Activated naive CD4-positive, alpha-beta T cell treated with anti-CD3 and anti-CD28 coated beads, Interleukin-2, amount 10 ng/mL, durations not matched to agents 7 days and 5 days (primary cell): ENCODE measurements around the gene IL9R.
"Not testable (repeated sequence)": the region's sequence is repeated elsewhere in the genome, so short reads cannot be mapped to it uniquely, and the experiment has no call there.

Experiments used
- CTCF ChIA-PET: fragments of 350-600 bp; sonication (Branson Sonifier 250); formaldehyde crosslinking; loops from one replicate; lab custom pipeline; 2021; ENCODE audit warnings: antibody characterized with exemption; lab: Charles Lee
- DNase-seq: peaks from one replicate; pipeline ENCODE4 v3.0.0-alpha.2; 2020
- H3K27ac Mint-ChIP-seq: one replicate; pipeline ENCODE4 v1.8.0; 2021; ENCODE audit warnings: mild to moderate bottlenecking, moderate library complexity, mixed read lengths
- H3K27me3 Mint-ChIP-seq: one replicate; pipeline ENCODE4 v1.8.0; 2021; ENCODE audit warnings: mild to moderate bottlenecking, mixed read lengths
- H3K36me3 Mint-ChIP-seq: one replicate; pipeline ENCODE4 v1.8.0; 2021; ENCODE audit warnings: mixed read lengths
- H3K4me1 Mint-ChIP-seq: one replicate; pipeline ENCODE4 v1.8.0; 2021; ENCODE audit warnings: mixed read lengths
- H3K4me3 Mint-ChIP-seq: one replicate; pipeline ENCODE4 v1.8.0; 2021; ENCODE audit warnings: mild to moderate bottlenecking, moderate library complexity, mixed read lengths
- H3K9me3 Mint-ChIP-seq: one replicate; pipeline ENCODE4 v1.8.0; 2021; ENCODE audit warnings: mixed read lengths

IL9R gene

DNA sequence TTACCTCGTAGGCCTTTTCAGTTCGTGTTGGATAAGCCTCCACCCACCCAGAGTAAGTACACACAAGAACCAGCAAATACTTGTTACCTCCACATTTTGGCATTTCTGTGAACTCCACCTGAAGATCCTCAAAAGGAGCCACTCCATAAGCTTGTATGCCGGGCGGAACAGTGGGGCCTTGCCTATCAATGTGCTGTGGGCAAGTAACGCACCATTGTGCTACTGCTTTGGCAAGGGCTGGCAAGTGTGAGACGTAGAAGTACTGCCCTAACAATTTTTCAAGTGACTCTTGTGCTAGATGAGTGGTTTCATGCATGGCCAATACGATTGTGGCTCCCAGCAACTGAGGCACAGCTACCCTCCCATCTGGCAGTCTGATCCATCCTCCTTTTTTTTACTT, 25.3 kb upstream of the IL9R start:
- H3K27me3 Mint-ChIP-seq, H3K36me3 Mint-ChIP-seq, CTCF ChIA-PET, H3K4me3 Mint-ChIP-seq, H3K27ac Mint-ChIP-seq, DNase-seq: not testable (repeated sequence)
- Mint-ChIP-seq H3K4me1 (peaks cover 22% of the 10 kb centered on the region), H3K9me3 (peaks cover 28% of the 10 kb centered on the region)

DNA sequence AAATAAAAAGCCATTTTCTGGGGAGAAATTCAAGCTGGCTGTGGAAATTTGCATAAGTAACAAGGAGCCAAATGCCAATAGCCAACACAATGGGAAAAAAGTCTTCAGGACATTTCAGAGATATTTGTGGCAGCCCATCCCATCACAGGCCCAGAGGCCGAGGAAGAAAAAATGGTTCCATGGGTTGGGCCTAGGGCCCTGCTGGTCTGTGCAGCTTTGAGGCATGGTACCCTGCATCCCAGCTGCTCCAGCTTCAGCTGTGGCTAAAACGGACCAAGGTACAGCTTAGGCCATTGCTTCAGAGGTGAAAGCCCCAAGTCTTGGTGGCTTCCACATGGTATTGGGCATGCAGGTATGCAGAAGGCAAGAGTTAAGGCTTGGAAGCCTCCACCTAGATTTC, 14.2 kb upstream of the IL9R start:
- H3K4me3 Mint-ChIP-seq, result no peak overlapping the region
- CTCF ChIA-PET, result no interaction called here
- no peak overlapping the region for H3K27ac Mint-ChIP-seq
- no peaks in the 10 kb centered on the region for H3K4me1 Mint-ChIP-seq
- H3K36me3 Mint-ChIP-seq, result no peaks in the 10 kb centered on the region
- no peak for DNase-seq
- no peaks in the 10 kb centered on the region for H3K27me3 Mint-ChIP-seq
- H3K9me3 Mint-ChIP-seq, result peaks cover 9% of the 10 kb centered on the region

DNA sequence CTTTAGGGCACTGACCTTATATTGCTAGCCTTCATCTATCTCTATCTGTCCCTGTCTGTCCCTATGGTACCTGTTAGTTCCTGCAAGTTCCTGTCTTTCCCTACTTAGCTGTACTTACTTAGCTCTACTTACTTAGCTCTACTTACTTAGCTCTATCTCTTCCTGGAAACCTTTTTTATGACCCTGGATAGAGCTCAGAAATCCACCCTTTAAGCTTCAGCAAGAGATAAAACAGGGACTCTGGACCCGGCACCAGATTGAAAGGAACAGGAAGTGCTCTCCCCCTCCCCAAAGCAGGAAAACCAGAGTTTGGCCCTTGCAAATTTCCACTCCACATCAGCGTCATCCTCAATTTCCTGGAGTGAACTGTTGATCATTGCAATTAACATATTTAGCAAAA, 12.3 kb upstream of the IL9R start:
- Mint-ChIP-seq H3K9me3 (peaks cover 9% of the 10 kb centered on the region), H3K27ac (no peak overlapping the region), H3K4me3 (no peak overlapping the region), H3K36me3 (no peaks in the 10 kb centered on the region), H3K4me1 (no peaks in the 10 kb centered on the region), H3K27me3 (no peaks in the 10 kb centered on the region)
- CTCF ChIA-PET, result no interaction called here
- DNase-seq, result no peak

DNA sequence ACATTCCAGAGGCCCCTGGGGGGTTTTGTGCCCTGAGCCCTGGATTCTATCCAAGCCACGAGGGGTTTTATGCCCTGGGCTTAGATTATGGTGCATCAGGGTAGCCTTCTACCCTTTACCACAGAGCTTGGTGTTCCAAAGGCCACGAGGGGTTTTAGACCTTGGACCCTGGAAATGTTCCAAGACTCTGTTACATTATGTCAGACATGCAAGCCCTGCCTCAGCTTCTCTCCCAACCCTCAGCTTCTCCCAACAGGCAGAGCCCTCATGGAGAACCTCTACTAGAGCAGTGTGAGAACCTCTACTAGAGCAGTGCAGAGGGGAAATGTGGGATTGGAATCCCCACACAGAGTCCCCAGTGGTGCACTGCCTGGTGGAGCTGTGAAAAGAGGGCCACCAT, 10.5 kb upstream of the IL9R start:
- H3K36me3 Mint-ChIP-seq, CTCF ChIA-PET, DNase-seq, H3K27ac Mint-ChIP-seq, H3K4me1 Mint-ChIP-seq, H3K27me3 Mint-ChIP-seq, H3K9me3 Mint-ChIP-seq, H3K4me3 Mint-ChIP-seq: not testable (repeated sequence)

DNA sequence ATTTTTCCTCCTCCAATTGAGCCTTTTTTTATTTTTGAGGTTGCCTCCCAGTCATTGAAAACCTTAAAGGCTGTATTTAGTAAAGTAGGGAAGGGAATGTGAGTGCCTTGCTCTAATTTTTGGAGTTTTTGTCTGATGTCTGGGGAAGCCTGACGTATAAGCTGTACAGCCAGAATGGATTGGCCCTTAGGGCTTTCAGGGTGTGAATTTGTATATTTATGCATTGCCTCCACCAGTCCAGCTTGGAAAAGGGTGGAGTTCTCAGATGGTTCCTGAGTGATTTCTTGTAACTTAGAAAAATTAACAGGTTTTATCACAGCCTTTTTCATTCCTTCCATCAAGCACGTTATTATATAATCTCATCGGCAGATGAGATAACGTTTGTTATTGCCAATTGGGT, 8.6 kb upstream of the IL9R start:
- Mint-ChIP-seq H3K36me3 (no peaks in the 10 kb centered on the region), H3K9me3 (peaks cover 5% of the 10 kb centered on the region), H3K4me1 (no peaks in the 10 kb centered on the region), H3K27ac (no peak overlapping the region), H3K27me3 (no peaks in the 10 kb centered on the region), H3K4me3 (no peak overlapping the region)
- CTCF ChIA-PET, result no interaction called here
- DNase-seq, result no peak

DNA sequence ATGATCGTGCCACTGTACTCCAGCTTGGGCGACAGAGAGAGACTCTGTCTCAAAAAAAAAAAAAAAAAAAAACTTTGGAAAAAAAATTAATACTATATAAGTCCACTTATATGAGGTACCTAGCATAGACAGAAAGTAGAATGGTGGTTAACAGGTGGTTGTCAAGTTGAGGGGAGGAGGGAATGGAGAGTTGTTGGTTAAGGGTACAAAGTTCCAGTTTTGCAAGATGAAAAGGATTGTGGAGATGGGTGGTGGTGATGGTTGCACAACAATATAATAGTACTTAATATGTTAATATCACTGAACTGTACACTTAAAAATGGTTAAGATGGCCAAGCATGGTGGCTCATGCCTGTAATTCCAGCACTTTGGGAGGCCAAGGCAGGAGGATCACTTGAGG, 4.1 kb upstream of the IL9R start:
- no peaks in the 10 kb centered on the region for H3K9me3 Mint-ChIP-seq
- CTCF ChIA-PET, result no interaction called here
- H3K4me3 Mint-ChIP-seq, result no peak overlapping the region
- no peaks in the 10 kb centered on the region for H3K27me3 Mint-ChIP-seq
- H3K36me3 Mint-ChIP-seq, result no peaks in the 10 kb centered on the region
- DNase-seq, result no peak
- peaks cover 36% of the 10 kb centered on the region for H3K4me1 Mint-ChIP-seq
- H3K27ac Mint-ChIP-seq, result no peak overlapping the region

DNA sequence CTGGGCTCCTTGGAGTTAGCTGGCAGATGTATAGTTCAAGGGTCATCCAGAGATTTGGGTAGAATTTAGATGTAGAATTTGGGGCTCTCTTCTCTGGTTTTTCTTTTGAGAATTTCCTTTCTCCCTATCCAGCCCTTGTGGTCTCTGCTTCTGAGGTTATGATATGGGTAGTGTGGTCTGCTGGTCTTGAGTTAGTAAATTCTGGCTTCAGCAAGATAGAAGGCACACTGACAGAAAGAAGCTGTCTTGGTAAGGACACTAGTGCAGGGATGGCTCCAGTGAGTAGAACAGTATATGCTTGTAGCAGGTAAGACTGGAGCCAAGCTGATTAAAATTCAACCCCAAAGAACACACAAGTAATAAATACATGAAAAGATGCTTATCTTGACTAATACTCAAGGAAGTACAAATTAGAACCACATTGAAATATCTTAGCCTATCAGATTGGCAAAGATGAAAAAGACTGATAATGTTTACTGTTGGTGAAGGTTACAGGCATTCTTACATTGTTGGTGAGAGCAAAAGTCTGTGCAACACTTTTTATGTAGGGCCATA, 2.1 kb upstream of the IL9R start:
- H3K4me1 Mint-ChIP-seq, result peaks cover 54% of the 10 kb centered on the region
- CTCF ChIA-PET, result no interaction called here
- no peaks in the 10 kb centered on the region for H3K27me3 Mint-ChIP-seq
- DNase-seq, result no peak
- no peak overlapping the region for H3K4me3 Mint-ChIP-seq
- H3K27ac Mint-ChIP-seq, result no peak overlapping the region
- no peaks in the 10 kb centered on the region for H3K9me3 Mint-ChIP-seq
- H3K36me3 Mint-ChIP-seq, result peaks cover 3% of the 10 kb centered on the region

DNA sequence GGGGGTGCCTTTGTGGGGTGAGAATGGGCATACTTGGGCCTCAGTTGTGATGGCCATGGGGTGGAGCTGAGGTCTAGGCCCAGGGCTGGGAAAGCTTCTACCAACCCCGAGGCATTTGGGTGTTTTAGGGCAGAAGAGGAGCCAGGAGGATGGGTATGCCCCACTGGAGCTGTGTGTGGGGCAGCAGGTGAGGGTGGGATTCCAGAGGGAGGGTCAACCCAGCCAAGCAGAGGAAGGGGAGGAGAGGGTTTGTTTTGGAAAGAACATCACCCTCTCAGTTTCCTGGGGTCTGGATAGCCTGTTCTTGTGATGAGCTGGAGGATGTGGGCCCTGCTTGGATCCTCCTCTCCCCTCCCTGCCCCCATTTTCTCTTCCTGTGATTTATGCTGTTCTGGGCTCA, 620 bp downstream of the IL9R start:
- DNase-seq, result no peak
- H3K27ac Mint-ChIP-seq, result peak overlapping the region; percentile 91

DNA sequence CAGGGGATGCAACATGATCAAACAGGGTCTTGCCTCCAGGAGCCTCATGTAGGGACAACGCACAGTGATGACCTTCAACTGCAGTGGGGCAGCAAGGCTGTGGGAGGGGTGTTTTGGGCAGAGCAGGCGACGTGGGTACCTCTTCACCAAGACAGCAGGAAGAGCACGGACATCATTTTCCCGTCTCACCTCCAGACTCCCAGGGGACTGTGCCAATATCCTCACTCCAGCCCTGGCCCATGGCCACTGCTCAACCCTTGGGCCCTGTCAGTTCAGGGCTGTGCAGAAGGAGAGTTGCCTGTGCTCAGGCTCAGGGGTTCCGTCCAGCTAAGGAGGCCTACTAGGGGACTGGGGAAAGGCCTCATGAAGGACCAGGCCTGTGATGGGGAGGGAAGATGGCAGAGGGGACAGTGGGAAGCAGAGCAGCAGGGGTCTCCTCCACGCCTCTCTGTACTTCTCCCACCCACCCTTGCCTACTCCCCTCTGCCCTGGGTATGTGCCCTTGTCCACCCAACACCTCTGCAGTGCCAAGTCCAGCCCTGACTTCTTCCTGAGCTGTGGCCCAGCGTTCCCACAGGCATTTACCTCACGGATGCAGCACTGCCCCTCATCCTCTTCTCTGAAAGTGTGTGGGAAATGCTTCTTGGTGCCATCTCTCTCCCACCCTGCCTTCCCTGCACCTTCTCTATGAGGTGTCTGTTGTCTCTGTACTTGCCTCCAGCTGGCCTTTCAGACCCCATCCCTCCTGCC, 1.4 kb downstream of the IL9R start:
- Mint-ChIP-seq H3K27ac (peak overlapping the region; percentile 80), H3K9me3 (no peaks in the 10 kb centered on the region), H3K4me1 (peaks cover 87% of the 10 kb centered on the region), H3K27me3 (no peaks in the 10 kb centered on the region), H3K4me3 (peak overlapping the region; percentile 77), H3K36me3 (peaks cover 5% of the 10 kb centered on the region)
- CTCF ChIA-PET, result no interaction called here
- no peak for DNase-seq

More for the DNA sequence above, 620 bp downstream of the IL9R start:
- H3K27me3 Mint-ChIP-seq, result no peaks in the 10 kb centered on the region
- H3K9me3 Mint-ChIP-seq, result no peaks in the 10 kb centered on the region
- peaks cover 5% of the 10 kb centered on the region for H3K36me3 Mint-ChIP-seq
- peak overlapping the region; percentile 77 for H3K4me3 Mint-ChIP-seq
- CTCF ChIA-PET, result no interaction called here
- peaks cover 79% of the 10 kb centered on the region for H3K4me1 Mint-ChIP-seq

DNA sequence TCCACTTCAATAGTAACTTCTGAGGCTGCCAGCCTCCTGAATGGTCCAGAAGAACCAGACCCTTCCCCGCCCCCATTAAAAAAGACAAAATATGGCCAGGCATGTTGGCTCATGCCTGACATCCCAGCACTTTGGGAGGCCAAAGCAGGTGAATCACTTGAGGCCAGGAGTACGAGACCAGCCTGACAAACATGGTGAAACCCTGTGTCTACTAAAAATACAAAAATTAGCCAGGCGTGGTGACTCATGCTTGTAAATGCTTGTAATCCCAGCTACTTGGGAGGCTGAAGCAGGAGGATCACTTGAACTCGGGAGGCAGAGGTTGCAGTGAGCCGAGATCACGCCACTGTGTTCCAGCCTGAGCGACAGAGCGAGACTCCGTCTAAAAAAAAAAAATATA, 2.3 kb downstream of the IL9R start:
- CTCF ChIA-PET, H3K9me3 Mint-ChIP-seq, H3K36me3 Mint-ChIP-seq, H3K4me3 Mint-ChIP-seq, H3K27me3 Mint-ChIP-seq, DNase-seq: not testable (repeated sequence)
- Mint-ChIP-seq H3K27ac (peak overlapping the region; percentile 80), H3K4me1 (peaks cover 92% of the 10 kb centered on the region)

DNA sequence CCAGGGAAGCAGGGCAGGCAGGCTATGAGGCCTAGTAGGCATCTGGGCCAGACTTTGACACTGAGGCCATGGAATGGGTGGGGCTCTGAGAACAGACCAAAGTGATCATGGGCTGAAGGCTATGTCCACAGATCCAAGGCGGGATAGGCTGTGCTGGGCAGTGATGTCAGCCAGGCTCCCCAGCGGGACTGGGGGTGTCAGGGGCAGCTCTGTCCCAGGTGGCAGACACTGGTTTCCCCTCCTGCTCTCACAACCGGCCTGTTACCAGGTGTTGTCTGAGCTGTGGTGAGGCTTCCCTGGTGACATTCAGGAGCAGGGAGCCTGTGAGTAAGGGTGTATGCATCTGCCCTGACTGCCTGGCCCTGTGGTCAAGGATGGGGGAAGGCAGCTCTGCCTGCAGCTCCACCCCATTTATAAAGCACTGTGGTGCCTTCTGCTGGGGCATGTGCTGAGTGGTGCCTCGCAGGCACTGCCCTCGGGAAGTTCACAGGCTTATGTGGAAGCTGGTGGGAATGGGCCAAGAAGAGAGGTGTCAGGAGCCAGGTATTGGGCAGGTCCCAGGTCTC, 2.9 kb downstream of the IL9R start:
- Mint-ChIP-seq H3K27me3 (no peaks in the 10 kb centered on the region), H3K4me3 (peak overlapping the region; percentile 57), H3K36me3 (peaks cover 12% of the 10 kb centered on the region), H3K9me3 (no peaks in the 10 kb centered on the region), H3K27ac (peak overlapping the region; percentile 88), H3K4me1 (peaks cover 90% of the 10 kb centered on the region)
- CTCF ChIA-PET, result no interaction called here
- no peak for DNase-seq

DNA sequence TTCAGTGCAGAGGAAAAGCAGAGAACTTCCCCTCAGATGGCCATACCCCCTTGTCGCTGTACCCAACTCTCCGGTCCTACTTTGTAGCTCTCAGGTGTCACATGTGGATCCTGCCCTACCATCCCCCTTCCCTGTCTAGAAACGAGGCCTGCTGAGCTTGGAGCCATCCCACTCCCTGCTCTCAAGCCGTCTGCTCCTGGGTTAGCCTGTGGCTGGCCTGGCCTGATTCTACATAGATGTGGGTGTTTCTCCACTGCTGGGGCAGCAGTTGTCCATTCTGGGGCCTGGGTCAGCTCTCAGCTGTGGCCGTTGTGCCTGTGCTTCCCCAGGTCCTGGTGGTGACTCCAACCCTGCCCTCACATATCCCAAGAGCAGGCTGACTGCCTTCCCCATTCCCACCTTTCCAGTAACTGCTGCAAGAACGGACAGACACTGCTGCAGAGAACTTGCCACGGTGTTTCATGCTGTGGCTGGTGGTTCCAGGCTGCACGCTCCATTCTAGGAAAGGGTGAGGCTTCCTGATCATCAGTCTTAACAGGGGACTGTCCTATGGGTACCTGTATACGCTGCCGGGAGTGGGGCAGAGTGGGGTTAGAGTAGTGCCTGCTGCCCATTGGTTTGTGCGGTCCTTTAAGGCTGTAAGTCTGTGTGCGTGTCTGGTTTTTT, 3.6 kb downstream of the IL9R start:
- H3K9me3 Mint-ChIP-seq, result no peaks in the 10 kb centered on the region
- peaks cover 12% of the 10 kb centered on the region for H3K36me3 Mint-ChIP-seq
- peak overlapping the region; percentile 57 for H3K4me3 Mint-ChIP-seq
- H3K27me3 Mint-ChIP-seq, result no peaks in the 10 kb centered on the region
- H3K4me1 Mint-ChIP-seq, result peaks cover 86% of the 10 kb centered on the region
- no peak for DNase-seq
- CTCF ChIA-PET, result no interaction called here
- H3K27ac Mint-ChIP-seq, result peak overlapping the region; percentile 88

DNA sequence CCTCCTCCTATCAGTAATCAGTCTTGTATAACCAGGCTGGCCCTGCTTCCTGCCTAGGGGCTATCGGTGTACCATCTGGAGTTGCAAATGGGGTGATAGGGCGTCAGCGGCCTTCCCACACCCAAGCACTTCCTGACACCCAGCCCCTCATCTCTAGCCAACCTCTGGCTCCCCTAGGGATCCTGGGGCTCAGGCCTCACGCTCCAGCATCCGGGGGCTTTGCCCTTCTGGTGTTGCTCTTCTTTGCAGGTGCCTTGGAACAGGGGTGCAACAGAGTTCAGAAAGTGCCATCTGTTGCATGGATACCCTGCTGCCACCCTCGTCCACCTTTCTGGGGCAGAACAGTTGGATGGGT, 4.1 kb downstream of the IL9R start:
- CTCF ChIA-PET, result no interaction called here
- H3K4me1 Mint-ChIP-seq, result peaks cover 82% of the 10 kb centered on the region
- H3K9me3 Mint-ChIP-seq, result no peaks in the 10 kb centered on the region
- H3K4me3 Mint-ChIP-seq, result peak overlapping the region; percentile 57
- H3K27ac Mint-ChIP-seq, result peak overlapping the region; percentile 88
- DNase-seq, result peak; percentile 34
- no peaks in the 10 kb centered on the region for H3K27me3 Mint-ChIP-seq
- peaks cover 12% of the 10 kb centered on the region for H3K36me3 Mint-ChIP-seq

DNA sequence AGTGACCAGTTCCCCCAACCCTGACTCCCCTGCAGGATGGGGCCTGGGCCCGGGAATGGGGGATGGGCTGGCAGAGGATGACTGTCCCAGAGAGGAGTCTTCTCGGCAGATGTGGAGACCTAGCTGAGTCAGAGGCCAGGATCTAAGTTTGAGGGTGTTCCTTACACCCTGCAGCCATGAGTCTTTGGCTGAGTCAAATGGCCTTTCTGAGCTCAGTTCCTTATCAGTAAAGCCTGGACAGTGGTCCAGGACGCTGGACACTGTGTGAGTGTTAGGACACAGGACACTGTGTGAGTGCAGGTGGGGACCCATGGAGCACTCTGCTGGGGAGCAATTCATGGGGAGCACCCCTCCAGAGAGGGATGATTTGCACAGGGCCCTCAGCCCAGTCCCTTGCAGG, 5.0 kb downstream of the IL9R start:
- Mint-ChIP-seq H3K27me3 (no peaks in the 10 kb centered on the region), H3K4me1 (peaks cover 74% of the 10 kb centered on the region), H3K36me3 (peaks cover 12% of the 10 kb centered on the region), H3K9me3 (no peaks in the 10 kb centered on the region), H3K4me3 (no peak overlapping the region), H3K27ac (peak overlapping the region; percentile 9)
- CTCF ChIA-PET, result no interaction called here
- no peak for DNase-seq
